ENCODE results near the gene SFT2D3. TPM values are rescaled to one million over a fixed set of nuclear protein-coding genes. Genes with fewer than 3 reads are reported as not detected.

SFT2D3 gene
- total and polyA plus RNA-seq, 9 of the 15 experiments (the other 6 are each of a cell fraction or from before 2014, with no cell fraction given), result 7.5 to 9.9 (median 8.9) TPM; not detected in 2

DNA sequence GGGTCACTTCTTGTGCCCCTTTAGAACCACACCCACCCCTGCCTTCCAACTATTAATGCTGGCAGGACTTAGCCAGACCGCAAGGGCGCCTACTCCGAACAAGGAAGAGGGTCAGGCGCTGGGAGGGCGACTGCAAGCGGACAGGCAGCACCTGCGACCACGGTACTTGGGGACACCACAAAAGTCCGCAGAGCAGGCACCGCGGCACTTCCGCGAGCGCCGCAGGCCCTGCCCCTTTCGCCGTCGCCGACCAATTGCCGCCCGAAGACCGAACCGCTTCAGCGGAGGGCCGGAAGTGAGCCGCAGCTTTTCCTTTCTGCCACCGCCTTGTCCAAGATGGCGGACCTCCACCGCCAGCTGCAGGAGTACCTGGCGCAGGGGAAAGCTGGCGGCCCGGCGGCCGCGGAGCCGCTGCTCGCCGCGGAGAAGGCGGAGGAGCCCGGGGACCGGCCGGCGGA lies at the start of gene SFT2D3 (continued):
- TF ChIP-seq STAG1 (CRISPR knock-in tag; IDR thresholded peaks at IDR 0.05; ENCODE audit: borderline replicate concordance) (no peak), MIER1 (IDR thresholded peaks at IDR 0.05; ENCODE audit: low read depth) (no peak), ZNF699 (CRISPR knock-in tag; IDR thresholded peaks at IDR 0.05; ENCODE audit: insufficient replicate concordance) (no peak), POLR2B (IDR thresholded peaks at IDR 0.05; ENCODE audit: low read depth, partially characterized antibody) (peak; percentile 90), RBM22 (IDR thresholded peaks at IDR 0.05; ENCODE audit: low read depth, low read length, poor library complexity, severe bottlenecking) (peak; percentile 79), CBX8 (IDR thresholded peaks at IDR 0.05; ENCODE audit: borderline replicate concordance, extremely low read depth, low read depth, low read length, poor library complexity, severe bottlenecking) (no peak), ZNF165 (CRISPR knock-in tag; IDR thresholded peaks at IDR 0.05; ENCODE audit: borderline replicate concordance) (no peak), ESRRB (CRISPR knock-in tag; IDR thresholded peaks at IDR 0.05; ENCODE audit: borderline replicate concordance) (no peak), HDAC6 (IDR thresholded peaks at IDR 0.05; ENCODE audit: low read depth, low read length) (no peak), RB1 (IDR thresholded peaks at IDR 0.05; ENCODE audit: low read depth) (no peak), SIN3A (IDR thresholded peaks at IDR 0.05; ENCODE audit: borderline replicate concordance in 2 of 2, control insufficient read depth in 1 of 2, low read depth in 2 of 2, low read length in 2 of 2) (peak in 1 of 2 experiments; percentile 64; a peak in 2 of 4 replicates), HNRNPLL (IDR thresholded peaks at IDR 0.05; ENCODE audit: low read depth, low read length, poor library complexity, severe bottlenecking) (peak; percentile 88), ARID2 (IDR thresholded peaks at IDR 0.05) (no peak), ARHGAP35 (IDR thresholded peaks at IDR 0.05; ENCODE audit: partially characterized antibody) (no peak), LCOR (CRISPR knock-in tag; IDR thresholded peaks at IDR 0.05) (peak; percentile 77), ZNF79 (CRISPR knock-in tag; IDR thresholded peaks at IDR 0.05; ENCODE audit: low read depth) (no peak), MAZ (CRISPR knock-in tag; conservative IDR thresholded peaks at IDR 0.05 in 1 of 2, IDR thresholded peaks at IDR 0.05 in 1 of 2) (peak; percentile 48 to 51; a peak in 3 of 4 replicates), JUNB (CRISPR knock-in tag; conservative IDR thresholded peaks at IDR 0.05) (no peak), MYBL2 (IDR thresholded peaks at IDR 0.05; ENCODE audit: low read depth) (no peak), MYBL2 (CRISPR knock-in tag; IDR thresholded peaks at IDR 0.05; ENCODE audit: borderline replicate concordance) (no peak)
- TF ChIP-seq, protein P1, sequence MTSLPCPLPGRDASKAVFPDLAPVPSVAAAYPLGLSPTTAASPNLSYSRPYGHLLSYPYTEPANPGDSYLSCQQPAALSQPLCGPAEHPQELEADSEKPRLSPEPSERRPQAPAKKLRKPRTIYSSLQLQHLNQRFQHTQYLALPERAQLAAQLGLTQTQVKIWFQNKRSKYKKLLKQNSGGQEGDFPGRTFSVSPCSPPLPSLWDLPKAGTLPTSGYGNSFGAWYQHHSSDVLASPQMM (CRISPR knock-in tag; IDR thresholded peaks at IDR 0.05), result no peak
- TF ChIP-seq, protein P2, sequence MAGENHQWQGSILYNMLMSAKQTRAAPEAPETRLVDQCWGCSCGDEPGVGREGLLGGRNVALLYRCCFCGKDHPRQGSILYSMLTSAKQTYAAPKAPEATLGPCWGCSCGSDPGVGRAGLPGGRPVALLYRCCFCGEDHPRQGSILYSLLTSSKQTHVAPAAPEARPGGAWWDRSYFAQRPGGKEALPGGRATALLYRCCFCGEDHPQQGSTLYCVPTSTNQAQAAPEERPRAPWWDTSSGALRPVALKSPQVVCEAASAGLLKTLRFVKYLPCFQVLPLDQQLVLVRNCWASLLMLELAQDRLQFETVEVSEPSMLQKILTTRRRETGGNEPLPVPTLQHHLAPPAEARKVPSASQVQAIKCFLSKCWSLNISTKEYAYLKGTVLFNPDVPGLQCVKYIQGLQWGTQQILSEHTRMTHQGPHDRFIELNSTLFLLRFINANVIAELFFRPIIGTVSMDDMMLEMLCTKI (IDR thresholded peaks at IDR 0.05; ENCODE audit: partially characterized antibody), result no peak
- TF ChIP-seq, protein P3, sequence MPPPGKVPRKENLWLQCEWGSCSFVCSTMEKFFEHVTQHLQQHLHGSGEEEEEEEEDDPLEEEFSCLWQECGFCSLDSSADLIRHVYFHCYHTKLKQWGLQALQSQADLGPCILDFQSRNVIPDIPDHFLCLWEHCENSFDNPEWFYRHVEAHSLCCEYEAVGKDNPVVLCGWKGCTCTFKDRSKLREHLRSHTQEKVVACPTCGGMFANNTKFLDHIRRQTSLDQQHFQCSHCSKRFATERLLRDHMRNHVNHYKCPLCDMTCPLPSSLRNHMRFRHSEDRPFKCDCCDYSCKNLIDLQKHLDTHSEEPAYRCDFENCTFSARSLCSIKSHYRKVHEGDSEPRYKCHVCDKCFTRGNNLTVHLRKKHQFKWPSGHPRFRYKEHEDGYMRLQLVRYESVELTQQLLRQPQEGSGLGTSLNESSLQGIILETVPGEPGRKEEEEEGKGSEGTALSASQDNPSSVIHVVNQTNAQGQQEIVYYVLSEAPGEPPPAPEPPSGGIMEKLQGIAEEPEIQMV (tag; conservative IDR thresholded peaks at IDR 0.05; ENCODE audit: low read depth), result no peak; the same call in 1 of the 2 replicates

Measured in K562 (cell line).